Adipocyte (in vitro differentiated cells): ENCODE data around the gene DNAJC6.

Source experiments
- DNase-seq: peaks from one replicate; pipeline ENCODE4 v3.0.0-alpha.2; 2015; ENCODE audit warnings: low read depth
- H3K27me3 ChIP-seq: replicated peaks from 2 replicates; pipeline ENCODE4 v1.7.0; 2013; ENCODE audit warnings: mild to moderate bottlenecking, low read length, moderate library complexity; ENCODE audit not compliant: control insufficient read depth, insufficient read depth
- H3K36me3 ChIP-seq: 2 replicates; pipeline ENCODE4 v1.7.0; 2013; ENCODE audit warnings: low read length, mild to moderate bottlenecking, moderate library complexity; ENCODE audit not compliant: control insufficient read depth, insufficient read depth, severe bottlenecking
- H3K4me1 ChIP-seq: 2 replicates; pipeline ENCODE4 v1.7.0; 2013; ENCODE audit warnings: mild to moderate bottlenecking, low read length, moderate library complexity; ENCODE audit not compliant: control insufficient read depth, insufficient read depth
- H3K4me3 ChIP-seq: 2 replicates; pipeline ENCODE4 v1.7.0; 2013; ENCODE audit warnings: mild to moderate bottlenecking, low read length, moderate library complexity
- H3K9ac ChIP-seq: 2 replicates; pipeline ENCODE4 v1.7.0; 2013; ENCODE audit warnings: mild to moderate bottlenecking, low read length, moderate library complexity
- H3K9me3 ChIP-seq: 2 replicates; pipeline ENCODE4 v1.7.0; 2013; ENCODE audit warnings: mild to moderate bottlenecking, low read length, moderate library complexity; ENCODE audit not compliant: control insufficient read depth

Gene DNAJC6

DNA sequence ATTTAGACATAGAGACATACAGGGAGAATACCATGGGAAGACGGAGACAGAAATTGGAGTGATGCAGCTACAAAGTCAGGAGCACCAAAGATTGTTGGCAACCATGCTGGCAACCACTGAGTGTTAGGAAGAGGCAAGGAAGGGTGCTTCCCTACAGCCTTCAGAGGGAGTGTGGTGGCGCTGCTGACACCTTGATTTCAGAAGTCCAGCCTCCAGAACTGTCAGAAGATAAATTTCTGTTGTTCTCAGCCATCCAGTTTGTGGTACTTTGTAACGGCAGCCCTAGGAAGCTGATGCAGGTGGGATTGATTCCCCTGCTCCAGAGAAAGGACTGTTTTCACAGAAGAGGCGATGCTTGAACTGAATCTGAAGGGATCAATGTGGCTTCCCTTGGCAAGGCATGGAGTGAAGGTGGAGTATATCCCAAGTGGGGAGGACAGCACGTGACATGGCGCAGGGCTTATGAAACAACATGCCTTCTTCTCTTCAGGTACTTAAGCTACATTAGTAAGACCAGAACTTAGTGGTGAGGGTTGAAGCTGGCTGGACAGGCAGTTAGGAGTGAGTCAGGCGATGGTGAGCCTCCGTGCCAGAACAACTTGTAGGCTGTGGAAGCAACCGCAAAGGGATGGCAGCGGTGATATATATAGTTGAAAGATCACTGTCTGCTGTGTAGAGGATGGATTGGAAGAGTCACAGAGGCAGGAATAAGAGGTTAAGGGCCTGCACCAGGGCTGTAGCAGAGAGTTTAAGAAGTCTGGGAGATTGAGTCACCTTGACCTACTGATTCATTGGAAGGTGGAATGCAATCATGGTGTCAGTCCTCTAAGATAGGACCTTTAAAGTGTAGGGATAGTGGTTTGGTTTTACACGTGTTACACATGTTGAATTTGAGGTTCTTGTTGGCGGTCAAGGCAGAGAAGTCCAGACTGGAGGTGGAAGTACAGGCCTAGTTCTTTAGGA lies 113.2 kb downstream of the DNAJC6 start:
- Histone ChIP-seq H3K36me3 (peaks cover 25% of the 10 kb centered on the region), H3K27me3 (no peaks in the 10 kb centered on the region), H3K9me3 (no peaks in the 10 kb centered on the region), H3K4me1 (peaks cover 49% of the 10 kb centered on the region), H3K9ac (peak overlapping the region; percentile 99), H3K4me3 (peak overlapping the region; percentile 96)
- no peak for DNase-seq

DNA sequence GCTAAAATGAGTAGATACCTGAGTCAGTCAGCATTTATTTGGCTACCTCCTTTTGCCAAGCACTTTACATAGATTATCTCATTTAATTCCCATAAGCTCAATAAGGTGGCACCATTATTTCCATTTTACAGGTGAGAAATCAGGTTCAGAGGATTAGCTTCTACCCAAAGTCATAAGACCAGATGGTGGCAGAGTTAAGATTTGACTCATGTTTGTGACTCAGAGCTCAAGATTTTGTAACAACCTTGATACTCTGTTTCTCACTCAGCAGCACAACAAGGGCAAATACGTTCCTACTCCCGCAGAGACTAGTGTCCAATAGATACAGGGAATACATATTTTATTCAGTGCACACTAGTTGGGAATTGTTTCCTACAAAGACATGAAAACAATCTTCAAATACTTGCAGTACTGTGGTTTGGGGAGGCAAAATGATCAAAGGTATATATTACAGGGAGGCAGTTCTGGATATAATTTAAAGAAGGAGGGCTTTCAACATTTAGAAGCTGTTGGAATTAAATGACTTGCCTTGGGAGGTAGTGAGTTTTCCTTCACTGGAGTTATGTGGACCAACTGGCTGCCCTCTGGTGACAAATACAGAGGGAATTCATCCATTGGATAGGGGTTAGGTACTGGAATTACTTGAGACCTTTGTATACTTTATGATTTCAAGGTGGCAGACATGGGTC lies 114.7 kb downstream of the DNAJC6 start:
- Histone ChIP-seq H3K4me1 (peaks cover 49% of the 10 kb centered on the region), H3K36me3 (peaks cover 38% of the 10 kb centered on the region), H3K27me3 (no peaks in the 10 kb centered on the region), H3K4me3 (peak overlapping the region; percentile 38), H3K9ac (peak overlapping the region; percentile 44), H3K9me3 (no peaks in the 10 kb centered on the region)
- DNase-seq, result peak; percentile 83

DNA sequence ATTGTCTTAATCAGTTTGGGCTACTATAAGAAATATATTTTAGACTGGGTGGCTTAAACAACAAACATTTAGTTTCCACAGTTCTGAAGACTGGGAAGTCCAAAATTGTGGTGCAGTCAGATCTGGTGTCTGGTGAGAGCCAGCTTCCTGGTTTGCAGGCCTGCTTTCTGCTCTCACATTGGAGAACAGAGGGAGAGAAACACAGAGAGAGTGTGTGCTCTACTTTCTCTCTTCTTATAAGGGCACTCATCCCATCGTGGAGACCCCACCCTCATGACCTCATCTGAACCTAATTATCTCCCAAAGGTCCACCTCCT lies 115.2 kb downstream of the DNAJC6 start:
- Histone ChIP-seq H3K9ac (peak overlapping the region; percentile 44), H3K36me3 (peaks cover 41% of the 10 kb centered on the region), H3K4me3 (peak overlapping the region; percentile 38), H3K27me3 (no peaks in the 10 kb centered on the region), H3K9me3 (no peaks in the 10 kb centered on the region), H3K4me1 (peaks cover 54% of the 10 kb centered on the region)
- DNase-seq, result no peak

DNA sequence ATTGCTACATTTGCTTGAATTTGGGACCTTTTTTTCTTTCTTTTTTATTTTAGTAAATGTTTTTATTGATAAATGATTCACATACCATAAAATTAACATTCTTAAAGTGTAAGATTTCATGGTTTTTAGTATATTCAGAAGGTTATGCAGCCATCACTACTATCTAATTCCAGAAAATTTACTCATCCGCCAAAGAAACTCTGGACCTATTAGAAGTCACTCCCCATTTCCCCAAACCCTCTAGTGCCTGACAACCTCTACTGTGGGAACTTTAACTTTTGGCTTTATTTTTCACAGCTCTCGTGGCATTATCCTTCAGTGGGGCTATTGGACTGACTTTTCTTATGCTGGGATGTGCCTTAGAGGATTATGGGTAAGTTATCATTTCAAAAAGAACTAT lies 115.7 kb downstream of the DNAJC6 start:
- peaks cover 43% of the 10 kb centered on the region for H3K36me3 ChIP-seq
- peaks cover 59% of the 10 kb centered on the region for H3K4me1 ChIP-seq
- no peak for DNase-seq
- H3K4me3 ChIP-seq, result peak overlapping the region; percentile 38
- peak overlapping the region; percentile 44 for H3K9ac ChIP-seq
- no peaks in the 10 kb centered on the region for H3K9me3 ChIP-seq
- no peaks in the 10 kb centered on the region for H3K27me3 ChIP-seq

DNA sequence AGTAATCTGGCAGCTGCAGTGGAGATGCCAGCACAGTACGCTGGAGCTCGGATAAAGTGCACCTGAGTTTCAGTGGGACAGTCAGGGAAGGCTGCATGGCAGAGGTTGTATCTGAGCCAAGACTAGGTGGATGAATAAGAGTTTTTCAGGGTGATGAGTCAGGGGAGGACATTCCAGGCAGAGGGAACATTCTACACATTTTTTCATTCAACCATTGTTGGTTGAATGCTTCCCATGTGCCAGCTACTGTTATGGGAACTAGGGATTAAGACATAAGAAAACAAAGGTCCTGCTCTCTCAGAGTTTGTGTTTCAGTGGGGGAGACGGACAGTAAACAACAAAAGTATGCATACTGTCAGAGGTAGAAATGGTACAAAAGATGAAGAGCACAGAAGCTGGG lies 116.4 kb downstream of the DNAJC6 start:
- peak overlapping the region; percentile 21 for H3K4me3 ChIP-seq
- DNase-seq, result peak; percentile 76
- peaks cover 49% of the 10 kb centered on the region for H3K36me3 ChIP-seq
- peaks cover 66% of the 10 kb centered on the region for H3K4me1 ChIP-seq
- H3K9ac ChIP-seq, result peak overlapping the region; percentile 44
- no peaks in the 10 kb centered on the region for H3K27me3 ChIP-seq
- H3K9me3 ChIP-seq, result no peaks in the 10 kb centered on the region

DNA sequence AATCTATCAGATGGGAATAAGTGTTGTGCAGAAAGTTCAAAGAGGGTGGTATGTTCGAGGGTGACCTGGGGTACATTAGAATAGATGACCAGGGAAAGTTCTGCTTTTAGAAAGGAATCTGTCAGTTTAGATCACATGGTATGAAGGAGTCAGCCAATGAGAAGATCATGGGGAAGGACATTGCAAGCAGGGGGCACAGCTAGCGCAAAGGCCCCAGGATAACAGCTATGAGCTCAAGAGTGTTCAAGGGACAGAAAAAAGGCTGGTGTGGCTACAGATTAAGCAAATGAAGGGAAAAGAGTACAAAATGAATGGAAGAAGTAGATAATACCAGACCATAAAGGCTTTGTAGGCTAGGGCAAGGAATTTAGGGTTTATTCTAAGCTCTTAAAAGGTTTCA lies 119.7 kb downstream of the DNAJC6 start:
- H3K36me3 ChIP-seq, result peaks cover 74% of the 10 kb centered on the region
- peaks cover 52% of the 10 kb centered on the region for H3K4me1 ChIP-seq
- no peak overlapping the region for H3K4me3 ChIP-seq

DNA sequence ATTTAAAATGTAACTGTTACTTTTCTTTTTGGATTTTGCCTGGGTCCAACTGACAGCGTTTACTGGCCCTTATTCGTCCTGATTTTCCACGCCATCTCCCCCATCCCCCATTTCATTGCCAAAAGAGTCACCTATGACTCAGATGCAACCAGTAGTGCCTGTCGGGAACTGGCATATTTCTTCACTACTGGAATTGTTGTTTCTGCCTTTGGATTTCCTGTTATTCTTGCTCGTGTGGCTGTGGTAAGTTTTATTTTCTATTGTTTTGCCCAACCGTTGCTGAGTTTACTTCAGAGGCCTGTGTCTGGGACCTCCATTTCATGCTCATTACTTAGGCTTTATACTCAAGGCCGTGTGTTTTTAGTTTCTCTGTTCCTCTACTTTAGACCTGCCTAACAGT lies 120.5 kb downstream of the DNAJC6 start:
- Histone ChIP-seq H3K9ac (peak overlapping the region; percentile 81), H3K4me1 (peaks cover 45% of the 10 kb centered on the region), H3K27me3 (no peaks in the 10 kb centered on the region), H3K9me3 (no peaks in the 10 kb centered on the region), H3K36me3 (peaks cover 81% of the 10 kb centered on the region), H3K4me3 (peak overlapping the region; percentile 64)
- peak; percentile 79 for DNase-seq

More for the DNA sequence above, 119.7 kb downstream of the DNAJC6 start:
- no peaks in the 10 kb centered on the region for H3K27me3 ChIP-seq
- H3K9me3 ChIP-seq, result no peaks in the 10 kb centered on the region
- DNase-seq, result no peak
- H3K9ac ChIP-seq, result no peak overlapping the region

DNA sequence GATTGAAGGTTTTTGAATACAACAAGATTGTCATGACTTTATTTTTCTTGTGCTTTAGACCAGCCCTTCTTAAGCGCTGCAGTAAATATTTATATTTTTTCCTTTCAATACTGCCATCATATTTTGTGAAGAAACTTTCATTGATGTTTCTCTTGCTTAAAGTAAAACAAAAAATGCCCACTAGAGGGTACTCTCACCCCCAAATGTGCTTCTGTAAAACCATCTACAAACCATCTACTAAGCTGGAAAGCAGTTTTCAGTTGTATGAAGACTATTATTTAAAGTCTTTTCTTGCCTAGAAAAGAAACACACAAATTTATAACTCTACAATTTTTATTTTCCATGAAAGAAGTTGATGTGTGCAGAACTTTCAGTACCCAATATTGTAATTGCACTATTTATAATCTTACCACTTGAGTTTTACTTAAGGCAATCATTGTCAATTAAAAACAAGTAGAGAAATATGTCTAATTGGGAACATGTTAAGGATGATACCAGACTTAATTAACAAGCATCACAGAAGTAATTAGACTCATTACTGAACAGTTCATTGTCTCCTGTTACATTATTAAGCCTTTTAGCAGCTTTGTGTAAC lies 121.9 kb downstream of the DNAJC6 start:
- Histone ChIP-seq H3K4me3 (no peak overlapping the region), H3K9me3 (no peaks in the 10 kb centered on the region), H3K36me3 (peaks cover 72% of the 10 kb centered on the region), H3K9ac (peak overlapping the region; percentile 81), H3K4me1 (peaks cover 39% of the 10 kb centered on the region), H3K27me3 (no peaks in the 10 kb centered on the region)
- peak; percentile 84 for DNase-seq

DNA sequence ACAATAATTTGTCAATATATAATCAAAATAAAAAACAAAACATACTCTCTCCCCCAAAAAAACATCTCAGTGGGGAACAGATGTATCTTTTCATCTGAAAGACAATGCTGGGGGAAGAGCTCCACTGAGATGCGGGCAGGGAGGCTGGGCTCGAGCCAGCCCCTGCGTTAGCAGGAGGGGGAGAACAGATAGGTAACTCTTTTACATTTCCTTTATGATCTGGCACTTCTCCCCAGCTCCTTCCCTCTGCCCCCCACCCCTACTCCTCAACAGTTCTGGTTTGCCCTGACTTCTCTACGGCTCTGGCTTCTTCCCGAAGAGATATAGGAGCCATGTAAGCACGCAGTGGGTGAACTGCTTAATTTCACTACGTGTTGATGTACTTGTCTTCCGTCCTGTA lies 123.6 kb downstream of the DNAJC6 start:
- H3K9me3 ChIP-seq, result no peaks in the 10 kb centered on the region
- no peak for DNase-seq
- peaks cover 40% of the 10 kb centered on the region for H3K4me1 ChIP-seq
- H3K4me3 ChIP-seq, result no peak overlapping the region
- H3K9ac ChIP-seq, result no peak overlapping the region
- H3K27me3 ChIP-seq, result no peaks in the 10 kb centered on the region
- peaks cover 56% of the 10 kb centered on the region for H3K36me3 ChIP-seq

DNA sequence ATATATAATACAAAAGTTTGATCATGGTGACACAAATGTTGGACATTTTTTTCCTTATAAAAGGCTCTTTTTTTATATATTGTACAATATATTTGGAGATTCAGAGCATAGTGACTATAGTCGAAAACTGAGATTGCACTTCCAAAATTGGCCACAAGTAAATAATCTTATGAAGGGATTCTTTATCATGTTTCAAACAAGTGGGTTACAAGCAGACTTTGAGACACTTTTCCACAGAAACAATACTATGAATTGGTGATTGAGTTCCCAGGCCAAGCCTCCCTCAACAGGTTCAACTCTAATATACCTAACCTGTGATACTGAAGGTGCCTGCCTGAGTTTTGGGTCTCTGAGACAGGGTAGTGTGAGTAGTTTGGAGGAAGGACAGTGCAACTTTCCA lies 124.9 kb downstream of the DNAJC6 start:
- DNase-seq, result no peak
- no peaks in the 10 kb centered on the region for H3K9me3 ChIP-seq
- no peak overlapping the region for H3K4me3 ChIP-seq
- H3K27me3 ChIP-seq, result no peaks in the 10 kb centered on the region
- peaks cover 37% of the 10 kb centered on the region for H3K4me1 ChIP-seq
- no peak overlapping the region for H3K9ac ChIP-seq
- H3K36me3 ChIP-seq, result peaks cover 44% of the 10 kb centered on the region

DNA sequence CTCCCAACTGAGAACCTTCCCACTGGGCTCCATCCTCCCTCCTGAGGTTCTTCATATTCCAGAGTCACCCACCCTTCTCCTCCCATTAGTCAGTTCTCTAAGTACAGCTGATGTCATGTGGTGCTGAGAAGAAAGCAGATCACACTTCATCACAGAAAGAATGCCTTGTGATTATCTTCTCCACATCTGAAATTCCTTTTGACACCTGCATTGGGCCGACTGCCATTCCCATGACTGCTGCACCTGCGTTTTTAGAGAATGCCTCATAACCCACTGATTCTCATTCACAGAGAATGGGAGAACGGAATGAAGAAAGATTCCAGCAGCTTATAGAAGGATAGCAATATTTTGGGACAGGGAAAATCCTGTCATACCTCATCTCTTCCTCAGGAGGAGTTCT lies 125.4 kb downstream of the DNAJC6 start:
- peaks cover 32% of the 10 kb centered on the region for H3K4me1 ChIP-seq
- no peak overlapping the region for H3K4me3 ChIP-seq
- H3K9ac ChIP-seq, result no peak overlapping the region
- H3K9me3 ChIP-seq, result no peaks in the 10 kb centered on the region
- no peaks in the 10 kb centered on the region for H3K27me3 ChIP-seq
- H3K36me3 ChIP-seq, result peaks cover 43% of the 10 kb centered on the region
- DNase-seq, result no peak
